GM12878 (cell line): ENCODE data around the gene TMEM120B.

Experiments used
- EED ChIP-seq: sonication (generic); IDR thresholded peaks from 2 replicates; pipeline ENCODE4 v1.6.1; 2016; ENCODE audit warnings: antibody characterized with exemption, low read depth
- EZH2 ChIP-seq: IDR thresholded peaks from 2 replicates; pipeline ENCODE4 v1.6.1; 2012; ENCODE audit warnings: low read depth, mild to moderate bottlenecking, control low read depth, inconsistent platforms, low read length, borderline replicate concordance; ENCODE audit not compliant: control insufficient read depth
- LARP7 ChIP-seq: fragments of 450-650 bp; IDR thresholded peaks from 2 replicates; pipeline ENCODE4 v1.6.1; 2017; ENCODE audit warnings: mild to moderate bottlenecking
- POLR2A ChIP-seq: IDR thresholded peaks from 2 replicates; pipeline ENCODE4 v1.6.1; 2011; ENCODE audit warnings: low read depth, mild to moderate bottlenecking, low read length
- RELA ChIP-seq: fragments of 450-650 bp; IDR thresholded peaks from 2 replicates; pipeline ENCODE4 v1.8.0; 2014; ENCODE audit warnings: borderline replicate concordance; ENCODE audit not compliant: partially characterized antibody
- TCF7 ChIP-seq: IDR thresholded peaks from 2 replicates; pipeline ENCODE4 v1.6.1; 2014; ENCODE audit warnings: antibody characterized with exemption, borderline replicate concordance
- ZNF274 ChIP-seq: IDR thresholded peaks from one replicate; pipeline ENCODE4 v1.8.0; 2011; ENCODE audit not compliant: insufficient read length, insufficient read depth
- ZNF622 ChIP-seq: fragments of 450-650 bp; IDR thresholded peaks from 2 replicates; pipeline ENCODE4 v1.6.1; 2017; ENCODE audit warnings: mild to moderate bottlenecking, inconsistent platforms
- ZZZ3 ChIP-seq: IDR thresholded peaks from 2 replicates; pipeline ENCODE4 v1.6.1; 2011; ENCODE audit warnings: low read depth; ENCODE audit not compliant: control insufficient read depth, insufficient read length
- TF ChIP-seq, protein P1 (sequence below), 3 experiments: IDR thresholded peaks in 2 of 3; conservative IDR thresholded peaks in 1 of 3; 2 replicates each; pipeline ENCODE4 v1.5.1; 2011; ENCODE audit warnings: low read depth in 3 of 3, low read length in 3 of 3, mild to moderate bottlenecking in 3 of 3, control low read depth in 2 of 3, moderate library complexity in 2 of 3, inconsistent platforms in 1 of 3, mixed read lengths in 1 of 3; ENCODE audit not compliant: control insufficient read depth in 2 of 3, insufficient read depth in 1 of 3; ENCODE audit errors: extremely low read depth in 1 of 3

DNA sequence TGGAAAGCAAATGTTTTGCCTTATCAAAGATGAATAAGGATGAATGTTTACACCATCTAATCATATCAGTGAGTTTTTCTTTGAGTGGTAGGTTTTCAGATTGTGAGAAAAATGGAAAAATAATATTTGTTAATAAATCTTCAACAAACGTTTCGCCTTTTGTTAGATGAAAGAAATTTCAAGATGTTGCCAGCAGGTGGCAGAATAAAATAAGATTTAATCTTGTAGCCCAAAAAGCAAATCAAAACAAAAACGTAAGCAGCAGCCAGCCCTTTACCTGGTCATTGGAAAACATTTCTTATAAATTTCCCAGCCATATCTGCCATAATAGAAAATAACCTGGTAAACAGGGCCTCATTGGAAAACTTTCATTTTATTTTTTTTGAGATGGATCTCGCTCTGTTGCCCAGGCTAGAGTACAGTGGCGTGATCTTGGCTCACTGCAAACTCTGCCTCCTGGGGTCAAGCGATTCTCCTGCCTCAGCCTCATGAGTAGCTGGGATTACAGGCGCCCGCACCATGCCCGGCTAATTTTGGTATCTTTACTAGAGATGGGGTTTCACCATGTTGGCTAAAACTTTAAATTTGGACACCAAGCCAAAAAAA, 15.4 kb upstream of the TMEM120B start:
- TF ChIP-seq, protein P1, sequence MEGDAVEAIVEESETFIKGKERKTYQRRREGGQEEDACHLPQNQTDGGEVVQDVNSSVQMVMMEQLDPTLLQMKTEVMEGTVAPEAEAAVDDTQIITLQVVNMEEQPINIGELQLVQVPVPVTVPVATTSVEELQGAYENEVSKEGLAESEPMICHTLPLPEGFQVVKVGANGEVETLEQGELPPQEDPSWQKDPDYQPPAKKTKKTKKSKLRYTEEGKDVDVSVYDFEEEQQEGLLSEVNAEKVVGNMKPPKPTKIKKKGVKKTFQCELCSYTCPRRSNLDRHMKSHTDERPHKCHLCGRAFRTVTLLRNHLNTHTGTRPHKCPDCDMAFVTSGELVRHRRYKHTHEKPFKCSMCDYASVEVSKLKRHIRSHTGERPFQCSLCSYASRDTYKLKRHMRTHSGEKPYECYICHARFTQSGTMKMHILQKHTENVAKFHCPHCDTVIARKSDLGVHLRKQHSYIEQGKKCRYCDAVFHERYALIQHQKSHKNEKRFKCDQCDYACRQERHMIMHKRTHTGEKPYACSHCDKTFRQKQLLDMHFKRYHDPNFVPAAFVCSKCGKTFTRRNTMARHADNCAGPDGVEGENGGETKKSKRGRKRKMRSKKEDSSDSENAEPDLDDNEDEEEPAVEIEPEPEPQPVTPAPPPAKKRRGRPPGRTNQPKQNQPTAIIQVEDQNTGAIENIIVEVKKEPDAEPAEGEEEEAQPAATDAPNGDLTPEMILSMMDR (IDR thresholded peaks at IDR 0.05 in 2 of 3, conservative IDR thresholded peaks at IDR 0.05 in 1 of 3; ENCODE audit: control insufficient read depth in 2 of 3, extremely low read depth in 1 of 3, insufficient read depth in 1 of 3, low read depth in 3 of 3, low read length in 3 of 3), result peak in 2 of 3 experiments; percentile 35 to 60; a peak in 4 of 6 replicates
- no peak for TF ChIP-seq LARP7
- no peak for TF ChIP-seq RELA
- no peak for TF ChIP-seq EZH2
- no peak for TF ChIP-seq ZNF622
- TF ChIP-seq POLR2A, result no peak
- TF ChIP-seq EED, result no peak
- TF ChIP-seq ZZZ3, result no peak
- TF ChIP-seq ZNF274, result no peak
- TF ChIP-seq TCF7, result no peak
